Stomach (tissue), 4 donors: Measurements from ENCODE around the gene AKAP6.

Source experiments
- EP300 ChIP-seq: sonication (generic); formaldehyde crosslinking; IDR thresholded peaks from one replicate; pipeline ENCODE4 v1.6.1; 2017; ENCODE audit warnings: antibody characterized with exemption
- POLR2A ChIP-seq, 4 donors: fragments of 450-650 bp; IDR thresholded peaks; one replicate each; pipeline ENCODE4 v1.6.1; 2016; ENCODE audit warnings: antibody characterized with exemption in 4 of 4, control low read depth in 2 of 4, mild to moderate bottlenecking in 1 of 4, moderate library complexity in 1 of 4
- POLR2AphosphoS5 ChIP-seq, 3 donors: sonication (generic); formaldehyde crosslinking; IDR thresholded peaks; one replicate each; pipeline ENCODE4 v1.6.1; 2016; ENCODE audit warnings: antibody characterized with exemption in 3 of 3
- TF ChIP-seq, protein P1 (sequence below), 7 experiments: fragments of 450-650 bp in 4 of 7; fragments of 200-600 bp in 3 of 7; sonication (generic) in 3 of 7; IDR thresholded peaks; one replicate each; pipeline ENCODE4 v1.5.1; 2016 to 2019; ENCODE audit warnings: antibody characterized with exemption in 7 of 7, control low read depth in 2 of 7, mild to moderate bottlenecking in 1 of 7

DNA sequence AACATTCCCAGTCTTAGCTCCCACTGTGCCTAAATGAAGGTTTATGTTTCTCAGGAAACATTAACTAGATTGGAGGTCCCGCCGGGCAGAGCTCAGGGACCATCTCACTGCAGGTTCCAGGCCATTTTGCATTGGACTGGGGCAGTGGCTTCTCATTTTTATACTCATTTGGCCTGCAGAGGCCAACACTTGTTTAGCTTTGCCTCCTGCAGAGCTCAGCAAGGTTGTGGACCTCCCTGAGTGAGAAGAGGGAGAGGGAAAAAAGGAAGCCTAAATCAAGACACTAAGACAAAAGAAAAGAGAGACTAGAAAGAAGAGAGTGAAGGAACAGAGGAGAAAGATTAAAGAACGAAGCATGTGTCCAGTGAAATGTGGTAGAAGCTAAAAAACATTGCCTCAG lies 280.3 kb downstream of the AKAP6 start:
- TF ChIP-seq, protein P1, sequence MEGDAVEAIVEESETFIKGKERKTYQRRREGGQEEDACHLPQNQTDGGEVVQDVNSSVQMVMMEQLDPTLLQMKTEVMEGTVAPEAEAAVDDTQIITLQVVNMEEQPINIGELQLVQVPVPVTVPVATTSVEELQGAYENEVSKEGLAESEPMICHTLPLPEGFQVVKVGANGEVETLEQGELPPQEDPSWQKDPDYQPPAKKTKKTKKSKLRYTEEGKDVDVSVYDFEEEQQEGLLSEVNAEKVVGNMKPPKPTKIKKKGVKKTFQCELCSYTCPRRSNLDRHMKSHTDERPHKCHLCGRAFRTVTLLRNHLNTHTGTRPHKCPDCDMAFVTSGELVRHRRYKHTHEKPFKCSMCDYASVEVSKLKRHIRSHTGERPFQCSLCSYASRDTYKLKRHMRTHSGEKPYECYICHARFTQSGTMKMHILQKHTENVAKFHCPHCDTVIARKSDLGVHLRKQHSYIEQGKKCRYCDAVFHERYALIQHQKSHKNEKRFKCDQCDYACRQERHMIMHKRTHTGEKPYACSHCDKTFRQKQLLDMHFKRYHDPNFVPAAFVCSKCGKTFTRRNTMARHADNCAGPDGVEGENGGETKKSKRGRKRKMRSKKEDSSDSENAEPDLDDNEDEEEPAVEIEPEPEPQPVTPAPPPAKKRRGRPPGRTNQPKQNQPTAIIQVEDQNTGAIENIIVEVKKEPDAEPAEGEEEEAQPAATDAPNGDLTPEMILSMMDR (IDR thresholded peaks at IDR 0.05) = no peak
- no peak for TF ChIP-seq EP300
- TF ChIP-seq POLR2A (IDR thresholded peaks at IDR 0.05) = no peak
- no peak for TF ChIP-seq POLR2AphosphoS5 (IDR thresholded peaks at IDR 0.05)
